HuH-7 (cell line): Measurements from ENCODE around the gene ZBTB20.

ENCODE experiments used
- DNase-seq: peaks from one replicate; pipeline ENCODE4 v3.0.0; 2011; ENCODE audit warnings: low spot score

Gene ZBTB20

DNA sequence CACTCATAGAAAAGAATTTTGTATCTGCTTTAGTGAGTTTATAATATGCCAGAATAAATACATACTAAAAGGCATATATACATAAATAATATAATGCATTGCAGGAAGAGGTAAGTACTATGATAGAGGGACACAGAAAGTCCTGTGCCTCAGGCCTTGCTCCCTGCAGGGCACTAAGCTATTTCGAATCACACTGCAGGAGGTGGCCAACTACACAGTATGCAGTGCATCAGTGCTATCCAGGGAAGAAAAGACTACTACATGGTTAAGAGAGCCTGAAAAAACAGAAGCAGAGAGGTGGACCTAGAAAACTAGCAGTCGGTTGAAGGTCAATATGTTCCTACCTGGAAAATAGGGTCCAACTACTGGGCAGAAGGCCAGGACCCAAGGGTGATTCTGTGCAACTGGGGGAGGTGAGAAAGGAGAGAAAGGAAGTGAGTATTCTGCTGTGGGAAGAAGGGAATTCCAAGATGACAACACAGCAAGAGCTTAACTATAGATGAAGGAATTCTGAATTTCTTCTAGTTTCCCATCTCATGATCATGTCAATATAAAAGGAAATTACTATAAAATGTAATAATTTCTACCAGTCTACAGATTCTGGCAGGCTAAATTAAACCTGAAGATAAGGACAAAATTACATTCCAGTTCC lies 218.0 kb downstream of the ZBTB20 start:
- DNase-seq: no peak

DNA sequence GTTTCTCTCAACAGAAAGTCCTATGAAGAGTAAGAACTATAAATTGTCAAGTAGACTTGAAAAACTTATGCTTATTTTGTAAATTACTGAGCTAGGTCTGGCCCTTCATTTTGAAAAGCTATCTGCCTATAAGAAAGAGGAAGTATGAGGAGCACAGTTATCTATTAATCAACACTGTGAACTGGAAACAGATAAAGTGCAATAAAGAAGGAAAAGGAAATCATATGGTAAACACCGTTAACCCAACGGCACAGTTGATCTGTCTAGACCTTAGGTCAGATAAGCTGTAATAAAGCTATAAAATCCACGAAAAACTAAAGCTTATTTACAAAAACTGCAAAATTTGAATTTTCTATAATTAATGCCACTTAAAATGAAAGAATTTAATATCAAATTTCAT lies 242.5 kb downstream of the ZBTB20 start:
- DNase-seq: no peak

DNA sequence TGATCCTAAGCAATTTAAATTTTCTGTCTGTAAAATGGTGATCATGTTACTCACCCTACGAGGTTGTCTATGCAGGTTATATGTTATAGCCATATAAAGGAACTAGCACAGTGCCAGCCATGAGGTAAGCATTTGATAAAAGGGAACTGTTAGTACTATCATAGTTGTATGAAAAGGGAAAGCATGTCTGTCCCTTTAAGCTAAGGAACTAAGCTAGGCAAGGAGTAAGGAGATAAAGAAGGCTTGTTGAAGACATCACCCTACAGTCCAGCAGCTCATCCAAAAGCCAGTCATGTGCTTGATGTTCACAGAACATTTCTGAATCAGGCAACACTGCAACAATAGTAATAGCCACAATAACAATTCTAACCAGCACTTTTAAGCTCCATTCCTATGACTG lies 243.9 kb downstream of the ZBTB20 start:
- DNase-seq: no peak

DNA sequence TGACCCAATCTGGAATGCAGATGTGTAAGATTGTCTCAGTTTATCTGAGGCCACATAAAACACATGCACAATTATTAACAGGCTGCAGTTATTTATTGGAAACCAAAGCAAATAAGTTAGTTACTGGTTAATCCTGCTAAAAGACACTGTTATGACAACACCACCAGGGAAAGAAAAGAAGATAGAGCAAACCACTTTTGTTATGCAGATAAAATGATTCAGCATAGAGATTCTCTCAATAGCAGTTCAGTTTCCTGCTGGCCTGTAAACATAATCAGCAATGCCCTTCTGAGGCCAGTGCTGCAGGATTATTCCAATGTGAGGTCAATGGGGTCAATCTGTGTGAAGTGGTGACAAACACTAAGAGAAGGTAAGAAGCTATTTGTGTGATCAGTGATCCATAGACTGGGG lies 244.4 kb downstream of the ZBTB20 start:
- no peak for DNase-seq

DNA sequence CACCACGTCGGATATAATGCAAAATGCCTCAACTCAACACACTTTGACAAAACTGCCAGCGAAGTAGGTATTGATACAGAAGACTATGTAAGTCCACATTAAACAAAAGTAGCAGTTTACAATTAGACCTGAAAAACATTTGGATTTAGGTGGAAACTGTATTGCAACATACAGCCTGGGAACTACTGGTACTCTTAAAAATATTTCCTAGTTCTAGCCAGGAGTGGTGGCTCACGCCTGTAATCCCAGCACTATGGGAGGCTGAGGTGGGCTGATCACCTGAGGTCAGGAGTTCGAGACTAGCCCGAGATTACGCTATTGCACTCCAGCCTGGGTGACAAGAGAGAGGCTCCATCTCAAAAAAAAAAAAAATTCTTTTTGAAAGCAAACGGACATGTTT lies 246.2 kb downstream of the ZBTB20 start:
- no peak for DNase-seq

DNA sequence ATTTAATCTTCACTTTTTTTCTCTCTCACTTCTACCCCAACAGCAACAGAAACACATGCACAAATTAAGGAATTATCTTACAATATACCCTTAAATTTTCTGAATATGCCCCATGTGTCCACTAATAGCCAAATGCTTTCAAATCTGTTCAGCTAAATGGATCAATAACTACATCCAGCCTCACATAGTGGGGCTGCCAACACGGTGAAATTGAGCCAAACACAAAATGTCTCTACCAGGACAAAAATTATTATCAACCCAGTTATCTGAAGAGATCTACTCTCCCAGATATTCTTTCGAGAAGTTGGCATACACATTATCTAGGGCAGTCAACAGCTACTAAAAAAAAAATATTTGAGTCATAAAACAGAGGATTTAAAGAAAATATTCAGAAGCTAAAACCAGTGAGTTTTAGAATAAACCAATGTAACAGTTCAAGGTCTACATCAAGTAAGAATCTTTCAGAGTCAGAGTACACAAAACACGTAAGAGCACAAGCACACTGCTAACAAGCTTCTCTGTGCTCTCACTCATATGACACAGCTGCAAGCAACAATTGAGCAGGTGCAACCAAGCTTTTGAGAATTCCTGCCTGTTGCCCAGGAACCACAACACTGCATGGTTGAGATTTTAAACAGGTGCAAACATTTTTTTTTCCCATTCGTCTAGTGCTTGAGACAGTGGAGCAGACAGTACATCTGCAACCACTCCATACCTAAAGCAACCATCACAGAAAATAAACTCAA lies 247.7 kb downstream of the ZBTB20 start:
- DNase-seq: peak; percentile 26

DNA sequence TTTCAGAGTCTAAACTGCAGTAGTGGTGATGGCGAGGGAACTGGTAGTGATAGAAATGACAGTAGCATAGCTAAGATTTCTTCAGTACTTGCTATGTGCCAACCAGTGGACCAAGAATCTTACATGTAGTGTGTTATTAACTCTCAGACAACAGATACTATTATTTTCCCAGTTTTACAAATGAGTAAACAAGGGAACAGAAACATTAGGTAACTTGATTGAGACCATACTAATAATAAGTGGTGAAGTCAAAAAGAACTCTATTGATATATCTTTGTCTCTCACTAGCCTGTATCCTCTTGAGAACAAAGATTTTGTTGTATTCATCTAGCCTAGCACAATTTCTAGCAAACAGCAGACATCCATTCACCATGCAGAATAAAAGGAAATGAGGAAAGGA lies 250.1 kb downstream of the ZBTB20 start:
- DNase-seq: no peak

DNA sequence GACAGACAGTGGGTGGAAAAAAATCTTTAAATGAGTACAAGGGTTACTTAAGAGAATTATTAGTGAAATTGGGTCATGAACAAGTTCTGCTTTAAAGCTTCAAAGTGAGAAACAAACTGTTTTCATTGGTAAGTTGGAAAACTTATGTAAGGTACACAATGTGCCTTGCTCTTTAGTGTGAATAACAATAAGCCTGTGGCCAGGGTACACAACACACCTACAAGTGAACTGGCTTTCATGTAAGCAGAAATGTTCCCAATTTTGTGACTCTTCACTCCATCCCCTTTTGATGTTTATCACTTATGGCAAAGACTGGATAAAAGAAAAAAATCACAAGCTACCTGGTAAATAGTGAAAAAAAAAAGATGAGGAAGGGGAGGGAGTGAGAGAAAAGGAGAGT lies 253.7 kb downstream of the ZBTB20 start:
- DNase-seq: no peak

DNA sequence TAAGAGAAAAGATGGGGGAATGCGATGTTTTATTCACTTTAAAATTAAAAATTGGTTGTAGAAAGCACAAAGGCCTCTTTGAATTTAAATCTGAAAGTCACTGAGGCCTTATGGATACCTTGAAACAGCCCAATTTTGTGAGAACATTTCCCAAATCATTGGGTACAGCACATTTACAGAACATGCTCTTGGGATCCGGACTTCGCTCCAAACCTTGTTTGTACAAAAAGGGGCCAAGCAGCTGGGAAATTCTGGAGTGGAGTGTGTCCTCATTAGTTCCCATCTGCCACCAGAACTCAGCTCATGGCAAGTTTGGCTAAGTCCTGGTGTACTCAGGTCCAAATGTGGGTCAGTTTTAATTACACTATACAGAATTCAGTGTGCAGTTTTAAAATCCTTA lies 254.2 kb downstream of the ZBTB20 start:
- peak; percentile 20 for DNase-seq

DNA sequence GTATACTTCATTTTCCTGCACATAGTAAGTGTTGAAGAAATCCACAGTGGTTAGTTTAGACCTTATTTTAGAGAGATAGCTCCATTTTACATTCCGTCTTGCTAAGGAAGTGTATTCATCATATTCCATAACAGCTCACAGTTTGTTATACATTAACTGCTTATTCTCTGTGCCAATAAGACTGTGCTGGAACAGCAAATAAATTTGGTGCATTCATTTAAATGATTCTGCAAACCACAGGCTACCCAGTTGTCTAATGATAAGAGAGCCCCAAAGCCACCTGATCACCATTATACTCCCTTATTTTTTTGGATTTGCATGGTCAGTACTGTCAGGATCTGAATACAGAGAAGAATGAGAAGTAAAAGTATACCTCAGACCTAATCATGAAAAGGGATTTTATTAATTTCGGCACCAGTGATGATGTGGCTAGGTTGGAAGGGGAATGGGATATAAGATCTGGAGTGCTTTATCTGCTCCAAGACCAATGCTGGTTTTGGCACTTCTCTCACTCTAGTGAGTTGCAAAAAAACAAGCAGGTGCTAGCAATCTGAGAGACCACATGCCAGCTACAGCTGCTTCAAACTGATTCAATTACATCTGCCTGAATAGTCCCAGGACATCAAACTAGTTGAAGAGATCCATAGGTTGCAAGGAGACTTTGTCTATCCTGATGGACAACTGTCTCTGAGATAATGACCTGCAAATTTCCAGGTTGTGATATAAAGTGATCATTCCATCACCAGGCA lies 254.8 kb downstream of the ZBTB20 start:
- DNase-seq: no peak

DNA sequence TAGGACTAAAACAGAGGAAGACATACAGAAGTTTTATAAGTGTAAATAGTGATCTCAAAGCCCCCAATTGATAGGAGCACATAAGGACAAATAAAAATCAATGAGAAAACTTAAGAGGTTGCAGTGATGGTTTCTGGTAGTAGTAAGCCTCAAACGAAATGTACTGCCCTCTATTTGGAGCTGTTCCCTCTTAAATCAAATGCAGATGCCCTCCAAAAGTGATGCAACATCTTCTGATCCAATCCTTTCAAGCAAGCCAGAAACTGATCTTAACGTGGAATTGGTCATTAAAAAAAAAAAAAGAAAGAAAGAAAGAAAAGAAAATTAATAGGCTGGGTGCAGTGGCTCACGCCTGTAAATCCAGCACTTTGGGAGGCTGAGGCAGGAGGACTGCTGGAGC lies 259.3 kb downstream of the ZBTB20 start:
- no peak for DNase-seq

DNA sequence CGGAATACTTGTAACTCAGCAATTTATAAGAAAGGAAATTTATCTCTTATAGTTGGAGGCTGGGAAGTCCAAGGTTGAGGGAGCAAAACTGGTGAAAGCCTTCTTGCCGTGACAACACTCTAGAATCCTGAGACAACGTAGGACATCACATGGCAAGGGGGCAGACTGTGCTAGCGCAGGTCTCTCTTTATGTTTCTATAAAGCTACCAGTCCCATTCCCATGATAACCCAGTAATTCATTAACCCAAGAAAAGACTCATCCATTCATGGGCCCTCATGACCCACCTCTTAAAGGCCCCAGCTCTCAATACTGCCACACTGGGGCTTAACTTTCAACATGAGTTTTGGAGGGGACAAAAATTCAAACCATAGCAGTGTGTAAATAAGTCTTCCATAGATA lies 260.2 kb downstream of the ZBTB20 start:
- peak; percentile 35 for DNase-seq

DNA sequence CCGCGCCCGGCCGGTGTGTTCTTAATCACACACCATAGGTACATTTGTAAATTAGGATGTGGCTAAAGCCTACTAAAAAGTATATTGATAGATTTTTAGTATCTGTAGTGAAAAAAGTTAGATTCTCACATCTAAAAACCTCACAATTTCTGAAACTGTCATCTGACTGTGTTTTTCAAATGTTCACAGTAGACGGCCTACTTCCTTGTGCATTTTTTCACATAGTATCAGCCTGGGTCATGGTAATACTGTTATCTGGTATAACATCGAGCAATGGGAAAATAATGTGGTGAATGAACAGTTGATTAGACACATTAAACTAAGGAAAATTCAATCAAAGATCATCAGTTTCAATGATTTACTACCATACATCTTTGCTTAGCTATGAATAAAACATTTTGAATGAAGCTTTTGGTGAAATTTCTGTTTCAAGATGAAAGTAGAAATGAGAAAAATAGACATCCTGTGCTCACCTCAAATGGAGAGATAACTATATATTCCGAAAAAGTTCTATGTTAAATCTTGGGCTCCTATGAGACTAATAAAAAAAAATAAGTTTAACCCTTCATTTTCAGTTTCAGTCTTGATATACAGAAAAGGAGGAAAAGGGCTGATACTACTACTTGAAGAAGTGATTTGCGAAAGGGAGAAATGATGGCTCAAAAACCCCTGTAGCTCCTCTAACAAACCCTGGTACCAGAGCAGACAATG lies 262.7 kb downstream of the ZBTB20 start:
- DNase-seq: no peak

DNA sequence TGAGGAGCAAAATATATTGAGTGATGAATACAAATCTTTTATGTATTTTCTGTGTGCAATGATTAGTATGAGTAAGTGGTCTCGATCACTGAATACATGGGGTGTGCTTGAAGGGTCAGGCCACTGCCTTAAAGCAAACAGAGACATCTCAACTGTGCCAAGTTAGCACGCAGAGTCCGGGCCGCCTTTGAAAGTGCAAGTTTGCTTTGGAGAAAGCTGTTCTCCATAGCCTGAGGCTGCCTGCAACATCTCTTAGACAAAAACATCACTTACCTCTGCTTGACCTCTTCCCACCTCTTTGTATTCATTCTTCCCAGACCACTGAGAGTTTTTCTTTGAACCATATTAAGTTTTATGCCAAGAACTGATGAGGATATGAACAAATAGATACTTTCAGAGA lies 267.0 kb downstream of the ZBTB20 start:
- no peak for DNase-seq

DNA sequence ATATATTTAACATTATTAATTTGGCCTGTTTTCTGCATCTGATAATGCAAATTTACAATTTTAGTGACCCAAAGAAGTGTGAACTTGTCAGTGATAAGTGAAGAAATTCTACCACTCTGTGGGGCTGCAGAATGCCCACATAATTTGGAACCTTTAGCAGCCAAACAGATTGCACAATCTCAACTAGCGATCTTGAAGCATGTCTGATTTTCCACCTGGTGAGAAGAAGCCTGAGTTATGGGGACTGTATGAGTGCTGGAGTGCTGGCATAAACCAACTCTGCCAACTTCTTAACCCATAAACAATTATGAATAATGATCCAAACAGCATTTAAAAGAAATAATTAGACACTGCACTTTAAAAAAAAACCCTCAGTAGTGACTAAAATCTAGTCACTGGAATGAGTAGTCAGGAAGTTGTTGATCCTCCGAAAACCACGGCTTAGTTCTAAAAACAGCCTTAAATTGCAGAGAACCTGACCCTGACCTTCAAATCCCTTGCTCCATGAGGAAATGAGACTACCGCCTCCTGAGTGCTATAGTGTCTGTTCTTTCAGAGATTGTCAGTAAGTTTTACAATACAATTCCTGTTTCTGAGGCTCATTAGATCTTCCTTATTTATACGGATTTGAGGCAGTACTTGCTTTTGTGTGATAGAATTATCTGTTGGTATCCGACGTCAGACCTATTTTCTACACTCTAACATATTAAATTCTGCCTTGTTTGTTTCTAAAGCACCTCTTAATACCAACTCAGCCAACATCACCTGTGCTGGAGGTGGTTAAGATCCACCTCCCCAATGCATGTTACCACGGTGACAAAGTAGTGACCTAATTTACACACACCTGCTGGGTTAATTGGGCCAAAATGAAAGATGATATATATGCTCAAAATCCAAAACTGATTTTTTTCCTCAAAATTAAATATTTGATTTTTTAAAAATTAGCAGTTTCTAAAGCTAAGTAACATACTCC lies 267.7 kb downstream of the ZBTB20 start:
- DNase-seq: no peak

DNA sequence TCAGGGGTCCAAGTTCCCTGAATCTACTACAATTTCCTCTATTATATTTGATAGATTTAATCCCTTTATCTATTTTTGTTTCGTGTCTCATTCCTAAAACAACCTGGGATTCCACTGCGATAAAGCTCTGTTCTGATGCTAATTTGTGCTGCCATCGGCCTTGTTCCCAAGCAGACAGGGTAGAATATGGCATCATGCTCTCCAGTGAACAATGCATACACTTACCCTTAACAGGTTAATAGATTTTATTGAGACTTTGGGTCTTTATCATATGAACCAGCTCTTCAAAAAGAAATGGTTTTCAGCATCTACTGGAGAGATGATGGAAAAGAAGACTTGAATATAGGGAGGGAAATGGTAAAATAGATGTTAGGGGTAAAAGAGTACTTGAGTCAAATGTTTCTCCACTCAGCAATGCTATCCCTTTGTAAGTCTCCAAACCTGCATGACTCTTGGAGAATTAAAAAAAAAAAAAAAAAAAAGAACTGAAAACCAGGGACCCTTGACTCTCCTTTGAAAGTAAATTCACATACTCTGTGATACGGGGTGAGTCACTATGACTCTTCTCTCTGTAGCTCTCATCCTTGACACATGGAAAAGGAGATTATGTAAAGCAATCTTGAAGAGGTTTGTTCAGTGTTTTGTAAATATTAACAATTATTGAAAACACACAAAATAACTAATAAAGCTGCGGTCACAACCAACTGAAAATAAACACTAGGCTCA lies 268.8 kb downstream of the ZBTB20 start:
- no peak for DNase-seq

DNA sequence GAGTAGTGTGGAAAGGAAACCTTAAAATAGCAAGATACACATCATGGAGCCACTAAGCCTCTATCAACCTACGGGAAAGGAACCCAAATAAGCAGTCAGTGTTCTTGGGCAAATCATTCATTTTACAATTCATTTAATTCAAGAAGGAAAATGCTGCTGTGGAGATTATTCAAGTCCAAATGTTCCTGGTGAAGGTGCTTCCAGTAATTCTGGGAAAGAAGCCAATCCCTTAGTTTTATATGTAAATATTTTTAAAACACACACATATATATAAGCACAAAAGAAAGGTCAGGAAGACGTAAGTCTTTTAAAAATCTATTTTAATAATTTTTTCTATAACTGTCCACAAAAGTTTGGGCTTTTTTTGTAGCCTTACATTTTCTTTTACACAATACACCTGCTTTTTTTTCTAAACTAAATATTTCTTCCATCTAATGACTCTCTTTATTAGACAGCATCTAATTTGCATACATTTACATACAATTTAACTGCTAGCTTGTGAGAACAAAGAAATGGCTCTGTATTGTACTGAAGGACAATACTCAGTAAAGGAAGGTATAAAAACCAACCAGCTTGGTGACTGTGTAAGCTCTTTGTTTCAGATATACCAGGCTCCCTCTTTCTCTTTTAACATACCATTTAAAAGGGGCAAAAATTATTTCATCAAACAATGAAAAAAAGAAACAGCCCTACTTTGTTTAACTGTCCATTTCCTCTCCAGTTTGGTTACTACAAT lies 269.5 kb downstream of the ZBTB20 start:
- DNase-seq: no peak

DNA sequence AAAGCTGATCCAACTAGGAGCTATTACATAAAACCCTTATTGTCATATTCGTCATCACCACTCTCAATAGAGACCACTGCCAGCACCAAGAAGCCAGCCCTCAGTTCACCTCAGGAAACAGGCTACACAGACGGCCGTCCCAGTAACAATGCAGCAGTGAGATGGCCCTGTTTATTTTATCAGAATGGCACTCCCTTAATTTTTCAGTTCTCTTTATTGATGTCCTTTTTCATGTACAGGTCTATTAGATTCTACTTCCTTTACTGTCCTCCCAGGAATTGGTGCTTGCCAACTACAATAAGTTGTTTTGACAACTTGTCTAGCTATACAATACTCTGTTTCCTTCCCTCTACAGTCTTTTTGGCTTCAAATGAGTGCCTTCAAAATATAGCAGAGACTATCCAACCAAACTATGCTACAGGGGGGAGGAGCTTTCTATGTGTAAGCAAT lies 272.5 kb downstream of the ZBTB20 start:
- no peak for DNase-seq

DNA sequence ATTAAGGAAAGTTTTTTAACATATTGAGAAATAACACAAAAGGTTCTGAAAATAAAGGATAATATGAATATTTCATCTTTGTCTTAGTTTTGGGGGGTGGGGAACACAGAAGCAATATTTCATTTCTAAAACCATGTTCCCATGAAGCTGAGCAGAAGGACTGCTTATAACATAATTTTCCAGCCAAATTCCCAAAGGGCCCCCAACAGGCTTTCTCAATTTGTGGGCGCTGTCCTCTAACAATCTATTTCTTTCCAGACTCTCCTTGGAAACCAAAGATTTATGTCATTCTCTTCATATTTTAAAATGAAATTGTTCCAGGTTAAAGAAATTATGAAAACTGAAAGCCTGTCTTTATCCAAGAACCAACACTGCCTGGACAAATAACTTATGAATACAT lies 273.5 kb downstream of the ZBTB20 start:
- DNase-seq: no peak

DNA sequence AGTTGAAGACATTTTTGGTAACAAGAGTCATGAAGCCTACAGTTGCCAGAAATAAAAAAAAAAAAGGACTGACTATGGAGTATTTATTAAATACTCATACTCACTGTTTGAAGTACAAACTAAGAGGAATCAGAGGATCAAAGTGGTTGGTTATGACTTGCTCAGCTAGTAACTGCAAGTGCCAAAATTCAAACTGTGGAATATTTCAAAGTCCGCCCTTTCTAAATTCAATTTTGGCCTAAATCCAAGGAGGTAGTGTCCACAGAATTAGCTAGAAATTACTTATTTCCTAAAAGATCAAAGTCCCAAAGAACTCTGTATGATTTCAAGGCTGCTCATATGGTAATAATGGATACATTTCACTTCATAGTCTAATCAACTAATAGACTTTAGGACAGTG lies 274.5 kb downstream of the ZBTB20 start:
- DNase-seq: no peak
